HG03196 (cell line): ENCODE data around the gene PYCR2.

ENCODE experiments used
- ATAC-seq: cut with Tn5 transposase; IDR thresholded peaks from one replicate; pipeline ENCODE4 v1.9.1; 2021; ENCODE audit not compliant: unreplicated experiment

Gene PYCR2

GRCh38 chr1:225921734-225922709 lies 2.0 kb downstream of the PYCR2 start:
- no peak for ATAC-seq

- ATAC-seq: no peak
Observed at GRCh38 chr1:225919906-225920305, 4.1 kb downstream of the PYCR2 start.

GRCh38 chr1:225918280-225918679 lies 5.8 kb downstream of the PYCR2 start:
- no peak for ATAC-seq

DNA sequence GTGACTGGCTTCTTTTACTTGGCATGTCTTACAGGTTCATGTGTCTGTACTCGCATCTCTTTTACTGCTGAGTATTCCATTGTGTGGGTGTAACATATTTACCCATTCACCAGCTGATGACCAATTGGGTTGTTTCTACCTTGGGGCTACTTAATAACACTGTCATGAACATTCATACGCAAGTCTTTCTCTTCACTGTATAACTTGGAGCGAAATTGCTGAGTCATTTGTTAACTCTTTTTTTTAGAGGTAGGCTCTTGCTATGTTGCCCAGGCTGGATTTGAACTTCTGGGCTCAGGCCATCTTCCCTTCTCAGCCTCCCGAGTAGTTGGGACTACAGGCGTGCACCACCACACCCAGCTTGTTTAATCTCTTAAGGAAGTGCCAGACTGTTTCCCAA lies 6.5 kb downstream of the PYCR2 start:
- no peak for ATAC-seq

DNA sequence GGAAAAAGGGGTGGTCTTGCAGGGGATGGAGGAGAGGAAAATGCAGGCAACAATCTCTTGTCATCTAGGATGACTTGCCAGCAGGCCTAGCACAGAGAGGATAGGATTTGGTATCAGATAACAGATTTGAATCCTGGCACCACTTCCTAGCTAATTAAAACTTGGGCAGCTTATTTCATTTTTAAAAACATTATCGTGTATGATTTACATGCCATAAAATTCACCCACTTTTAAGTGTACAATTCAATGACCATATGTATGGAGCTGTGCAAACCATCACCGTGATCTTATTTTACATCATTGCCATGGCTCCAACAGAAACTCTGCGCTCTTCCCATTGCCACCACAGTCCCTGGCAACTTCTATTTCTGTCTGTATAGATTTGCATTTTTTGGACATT lies 6.9 kb downstream of the PYCR2 start:
- ATAC-seq: no peak

DNA sequence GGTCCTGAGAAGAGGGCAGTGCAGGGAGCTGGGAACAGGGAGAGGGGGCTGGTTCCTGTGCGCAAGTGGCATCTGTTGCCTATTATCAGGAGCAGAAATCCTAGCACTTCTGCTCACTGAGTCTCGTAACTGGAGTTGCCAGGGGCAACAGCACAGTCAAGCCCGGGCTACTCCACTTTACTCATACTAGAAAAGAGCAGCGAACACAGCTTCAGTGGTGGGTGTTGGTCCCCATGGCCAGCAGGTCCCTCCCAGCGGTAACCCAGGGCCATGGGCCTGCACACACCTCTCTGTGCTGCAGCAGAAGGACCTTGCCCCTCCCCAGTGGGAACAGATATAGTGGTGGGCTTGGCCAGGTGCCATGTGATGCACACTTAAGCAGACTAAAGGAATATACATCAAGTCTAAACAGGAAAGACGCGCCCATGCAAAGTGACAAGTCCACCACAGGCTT lies 8.5 kb downstream of the PYCR2 start:
- ATAC-seq: no peak

DNA sequence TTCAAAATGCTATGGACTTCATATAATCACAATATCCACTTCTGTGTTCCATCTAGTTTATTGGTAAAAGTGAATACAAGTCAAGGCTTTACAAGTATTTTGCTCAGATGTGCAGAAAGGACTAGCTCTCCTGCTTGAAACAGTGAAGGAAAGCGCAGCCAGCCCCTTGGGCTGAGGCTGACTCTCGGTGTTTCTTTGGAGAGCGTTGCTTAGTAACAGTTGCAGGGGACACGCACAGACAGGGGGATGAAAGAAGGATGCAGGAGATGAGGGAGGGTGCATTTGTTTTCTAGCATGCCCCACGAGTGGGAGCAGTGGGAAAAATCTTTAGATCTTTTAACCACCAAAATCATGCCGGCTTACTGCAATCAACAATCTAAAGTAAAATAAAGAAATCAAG lies 9.1 kb downstream of the PYCR2 start:
- ATAC-seq: no peak

- no peak for ATAC-seq
Observed at GRCh38 chr1:225914391-225914790, 9.7 kb downstream of the PYCR2 start.

- peak; percentile 59 for ATAC-seq
Observed at GRCh38 chr1:225911191-225912130, 12.6 kb downstream of the PYCR2 start.

DNA sequence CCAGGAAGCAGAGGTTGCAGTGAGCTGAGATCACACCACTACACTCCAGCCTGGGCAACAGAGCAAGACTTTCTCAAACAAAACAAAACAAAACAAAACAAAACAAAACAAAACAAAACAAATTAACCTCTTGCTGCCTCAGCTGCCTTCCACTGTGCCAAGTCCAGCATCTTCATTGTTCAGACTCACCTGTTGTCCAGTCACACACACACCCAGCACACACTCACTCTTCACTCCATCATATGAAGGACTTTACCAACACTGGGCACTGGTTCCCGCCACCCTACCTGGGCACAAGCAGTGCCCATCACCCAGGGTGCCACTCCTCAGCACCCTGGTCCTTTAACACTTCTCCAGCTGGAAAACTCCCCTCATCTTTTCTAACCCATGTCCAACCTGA lies 14.6 kb downstream of the PYCR2 start:
- no peak for ATAC-seq

GRCh38 chr1:225908773-225909172 lies 15.3 kb downstream of the PYCR2 start:
- ATAC-seq: no peak

DNA sequence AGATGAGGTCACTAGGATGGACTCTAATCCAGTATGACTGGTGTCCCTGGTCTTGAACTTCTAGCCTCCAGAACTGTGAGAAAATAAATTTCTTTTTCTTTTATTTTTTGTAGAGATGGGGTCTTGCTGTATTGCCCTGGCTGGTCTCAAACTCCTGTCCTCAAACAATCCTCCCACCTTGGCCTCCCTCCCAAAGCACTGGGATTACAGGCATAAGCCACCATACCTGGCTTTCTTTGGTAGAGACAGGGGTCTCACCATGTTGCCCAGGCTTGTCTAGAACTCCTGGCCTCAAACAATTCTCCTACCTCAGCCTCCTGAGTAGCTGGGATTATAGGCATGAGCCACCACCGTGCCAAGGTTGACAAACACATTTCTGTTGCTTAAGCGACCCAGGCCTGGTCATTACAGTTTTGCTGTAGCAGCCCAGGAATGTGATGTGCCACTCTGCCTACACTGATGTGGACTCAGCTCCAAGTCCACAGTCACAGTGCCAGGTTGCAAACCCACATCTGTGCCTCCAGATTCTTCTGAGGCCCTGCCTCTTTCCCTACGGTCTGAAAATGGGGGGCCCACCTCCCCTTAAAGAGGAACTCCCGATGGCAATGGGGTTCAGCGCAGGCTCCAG lies 15.9 kb downstream of the PYCR2 start:
- no peak for ATAC-seq

DNA sequence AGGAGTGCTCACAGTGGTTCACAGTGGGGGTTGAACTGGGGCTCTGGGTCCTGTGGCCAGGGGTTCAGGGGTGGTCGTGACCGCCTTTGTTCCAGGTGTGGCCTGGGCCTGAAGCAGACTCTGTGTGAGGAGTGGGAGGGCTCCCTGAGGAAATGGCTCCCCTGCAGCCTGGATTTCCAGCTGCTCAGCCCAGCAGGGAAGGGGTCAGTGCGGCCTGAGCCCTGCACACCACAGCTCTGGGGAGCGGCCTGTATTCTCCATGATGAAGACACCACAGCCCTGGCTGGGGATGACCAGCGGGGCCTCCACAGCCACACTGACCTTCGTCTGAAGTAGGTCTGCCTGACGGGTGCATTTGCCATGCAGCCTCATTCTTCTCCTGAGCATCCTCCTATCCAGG lies 16.7 kb downstream of the PYCR2 start:
- no peak for ATAC-seq

- ATAC-seq: no peak
Observed at GRCh38 chr1:225906467-225906866, 17.6 kb downstream of the PYCR2 start.

- no peak for ATAC-seq
Observed at GRCh38 chr1:225903623-225904022, 20.4 kb downstream of the PYCR2 start.

GRCh38 chr1:225899044-225899925 lies 24.8 kb downstream of the PYCR2 start:
- ATAC-seq: no peak

- ATAC-seq: no peak
Observed at GRCh38 chr1:225897595-225898514, 26.2 kb downstream of the PYCR2 start.

GRCh38 chr1:225896937-225897549 lies 27.0 kb downstream of the PYCR2 start:
- peak; percentile 100 for ATAC-seq

- ATAC-seq: no peak
Observed at GRCh38 chr1:225896494-225896893, 27.6 kb downstream of the PYCR2 start.
